Hepatocyte (in vitro differentiated cells): ENCODE measurements around the gene LRRC32. TPM values are rescaled to one million over a fixed set of nuclear protein-coding genes. Genes with fewer than 3 reads are reported as not detected.

Experiments used
- DNase-seq: peaks from one replicate; pipeline ENCODE4 v3.0.0-alpha.2; 2016; ENCODE audit warnings: low spot score
- H2AFZ ChIP-seq: fragments of 200-600 bp; sonication (generic); 2 replicates; pipeline ENCODE4 v1.6.0; 2016; ENCODE audit warnings: antibody characterized with exemption, mild to moderate bottlenecking
- H3K27ac ChIP-seq: fragments of 200-600 bp; sonication (generic); 2 replicates; pipeline ENCODE4 v1.5.1; 2016; ENCODE audit warnings: mild to moderate bottlenecking
- H3K27me3 ChIP-seq: fragments of 200-600 bp; sonication (generic); 2 replicates; pipeline ENCODE4 v1.6.1; 2016
- H3K36me3 ChIP-seq: fragments of 200-600 bp; sonication (generic); replicated peaks from 2 replicates; pipeline ENCODE4 v1.5.1; 2016; ENCODE audit warnings: low read depth; ENCODE audit not compliant: insufficient read depth
- H3K4me1 ChIP-seq: fragments of 200-600 bp; sonication (generic); 2 replicates; pipeline ENCODE4 v1.5.1; 2016; ENCODE audit warnings: mild to moderate bottlenecking, moderate library complexity; ENCODE audit not compliant: insufficient read depth
- H3K4me2 ChIP-seq: fragments of 200-600 bp; sonication (generic); 2 replicates; pipeline ENCODE4 v1.6.0; 2016
- H3K4me3 ChIP-seq: fragments of 200-600 bp; sonication (generic); 2 replicates; pipeline ENCODE4 v1.5.1; 2016; ENCODE audit warnings: mild to moderate bottlenecking
- H3K79me2 ChIP-seq: fragments of 200-600 bp; sonication (generic); 2 replicates; pipeline ENCODE4 v1.6.0; 2017; ENCODE audit warnings: mild to moderate bottlenecking
- H3K9me2 ChIP-seq: fragments of 200-600 bp; sonication (generic); replicated peaks from 2 replicates; pipeline ENCODE4 v1.6.0; 2017; ENCODE audit warnings: mild to moderate bottlenecking; ENCODE audit not compliant: insufficient read depth
- H3K9me3 ChIP-seq: fragments of 200-600 bp; sonication (generic); 2 replicates; pipeline ENCODE4 v1.5.1; 2016; ENCODE audit warnings: low read depth, mild to moderate bottlenecking
- H4K20me1 ChIP-seq: fragments of 200-600 bp; sonication (generic); 2 replicates; pipeline ENCODE4 v1.6.0; 2016; ENCODE audit warnings: mild to moderate bottlenecking; ENCODE audit not compliant: insufficient read depth, poor library complexity, severe bottlenecking
- CTCF ChIP-seq: fragments of 200-600 bp; sonication (generic); IDR thresholded peaks from 2 replicates; pipeline ENCODE4 v1.5.1; 2016; ENCODE audit warnings: antibody characterized with exemption, mild to moderate bottlenecking; ENCODE audit not compliant: poor library complexity
- EZH2 ChIP-seq: fragments of 200-600 bp; sonication (generic); IDR thresholded peaks from 2 replicates; pipeline ENCODE4 v1.6.1; 2016; ENCODE audit warnings: antibody characterized with exemption, mild to moderate bottlenecking, borderline replicate concordance
- EZH2phosphoT487 ChIP-seq: fragments of 200-600 bp; sonication (generic); IDR thresholded peaks from one replicate; pipeline ENCODE4 v1.6.1; 2018; ENCODE audit warnings: antibody characterized with exemption, mild to moderate bottlenecking, low read depth, moderate library complexity; ENCODE audit not compliant: unreplicated experiment, severe bottlenecking
- WGBS: methylation state at CpG from one replicate; pipeline ENCODE4 v1.1.6; 2016; ENCODE audit warnings: low lambda C conversion rate; ENCODE audit errors: missing lambda C conversion rate; 5-methylcytosine and 5-hydroxymethylcytosine counted together
- polyA plus RNA-seq: library from polyadenylated mRNA; unstranded; fragments of >200 nt; fragmentation: Nextera tagmentation; extraction: Ambion mirVana; gene quantifications from 2 replicates; pipeline ENCODE4 v1.2.1, GENCODE V29; 2016
- total RNA-seq: library from RNA; depleted of rRNA; stranded (reverse); fragments of >200 nt; gene quantifications from 2 replicates; pipeline ENCODE4 v1.2.3, GENCODE V29; 2014

LRRC32 gene
- total and polyA plus RNA-seq, 2 experiments from 2014 or later, result 25.5 to 75.2 TPM

GRCh38 chr11:76717816-76718215 lies 47.3 kb upstream of the LRRC32 start:
- Histone ChIP-seq H3K27ac (no peak overlapping the region), H2AFZ (no peak overlapping the region), H3K4me2 (no peak overlapping the region), H3K79me2 (no peaks in the 10 kb centered on the region), H4K20me1 (no peaks in the 10 kb centered on the region), H3K9me3 (no peaks in the 10 kb centered on the region), H3K36me3 (no peaks in the 10 kb centered on the region), H3K27me3 (no peaks in the 10 kb centered on the region), H3K9me2 (no peaks in the 10 kb centered on the region), H3K4me1 (no peaks in the 10 kb centered on the region), H3K4me3 (no peak overlapping the region)
- TF ChIP-seq CTCF, result no peak
- no peak for TF ChIP-seq EZH2
- no peak for TF ChIP-seq EZH2phosphoT487
- DNase-seq, result no peak
- 92% methylated on average over 5 of the region's 5 CpGs for WGBS

GRCh38 chr11:76717369-76717768 lies 46.8 kb upstream of the LRRC32 start:
- no peak overlapping the region for H3K4me3 ChIP-seq
- no peaks in the 10 kb centered on the region for H3K36me3 ChIP-seq
- H4K20me1 ChIP-seq, result no peaks in the 10 kb centered on the region
- H2AFZ ChIP-seq, result no peak overlapping the region
- no peaks in the 10 kb centered on the region for H3K79me2 ChIP-seq
- H3K4me2 ChIP-seq, result no peak overlapping the region
- no peak overlapping the region for H3K27ac ChIP-seq
- H3K27me3 ChIP-seq, result no peaks in the 10 kb centered on the region
- no peak for DNase-seq
- H3K9me3 ChIP-seq, result no peaks in the 10 kb centered on the region
- 88% methylated on average over 4 of the region's 4 CpGs for WGBS
- H3K9me2 ChIP-seq, result no peaks in the 10 kb centered on the region
- H3K4me1 ChIP-seq, result no peaks in the 10 kb centered on the region
- no peak for TF ChIP-seq EZH2phosphoT487
- no peak for TF ChIP-seq CTCF

DNA sequence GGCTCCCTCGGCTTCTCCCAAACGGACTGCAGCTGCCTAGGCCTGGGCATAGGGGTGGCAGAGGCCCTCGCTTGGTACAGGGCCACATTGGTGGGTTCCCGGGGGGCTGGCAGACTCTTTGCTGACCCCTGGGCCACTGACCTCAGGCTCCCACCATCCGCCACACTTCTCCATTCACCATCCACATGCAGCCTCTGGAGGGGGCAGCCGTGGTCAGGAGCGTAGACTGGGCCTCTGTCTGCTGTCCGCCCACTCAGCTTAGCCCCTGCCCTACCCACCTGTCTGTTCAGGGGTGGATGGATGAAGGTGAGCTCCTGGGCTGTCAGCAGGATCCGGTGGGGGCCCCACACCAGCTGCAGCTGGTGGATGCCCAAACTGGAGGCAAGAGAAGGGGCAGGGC lies 45.7 kb upstream of the LRRC32 start:
- DNase-seq, result no peak
- Histone ChIP-seq H3K79me2 (no peaks in the 10 kb centered on the region), H2AFZ (no peak overlapping the region), H3K9me3 (no peaks in the 10 kb centered on the region), H3K4me3 (no peak overlapping the region), H3K9me2 (no peaks in the 10 kb centered on the region), H3K4me2 (no peak overlapping the region), H3K27ac (no peak overlapping the region), H3K36me3 (no peaks in the 10 kb centered on the region), H4K20me1 (no peaks in the 10 kb centered on the region), H3K27me3 (no peaks in the 10 kb centered on the region), H3K4me1 (no peaks in the 10 kb centered on the region)
- TF ChIP-seq EZH2 (no peak), EZH2phosphoT487 (no peak), CTCF (no peak)
- WGBS, result 91% methylated on average over 9 of the region's 9 CpGs

- Histone ChIP-seq H3K9me2 (no peaks in the 10 kb centered on the region), H3K4me3 (no peak overlapping the region)
Observed at GRCh38 chr11:76714493-76714892, 43.9 kb upstream of the LRRC32 start.

More at GRCh38 chr11:76714493-76714892, 43.9 kb upstream of the LRRC32 start:
- DNase-seq, result no peak
- Histone ChIP-seq H4K20me1 (no peaks in the 10 kb centered on the region), H3K27ac (no peak overlapping the region), H2AFZ (no peak overlapping the region), H3K36me3 (no peaks in the 10 kb centered on the region), H3K4me2 (no peak overlapping the region), H3K9me3 (no peaks in the 10 kb centered on the region), H3K79me2 (no peaks in the 10 kb centered on the region), H3K27me3 (no peaks in the 10 kb centered on the region), H3K4me1 (no peaks in the 10 kb centered on the region)
- 88% methylated on average over 3 of the region's 3 CpGs for WGBS
- no peak for TF ChIP-seq EZH2
- no peak for TF ChIP-seq EZH2phosphoT487
- no peak for TF ChIP-seq CTCF
